Lower leg skin (tissue), 4 donors: ENCODE data around the gene JMJD6. TPM values are rescaled to one million over a fixed set of nuclear protein-coding genes. Genes with fewer than 3 reads are reported as not detected.

Source experiments
- DNase-seq, 2 donors: peaks; one replicate each; pipeline ENCODE4 v3.0.0-alpha.2; 2019; ENCODE audit warnings: low spot score in 2 of 2
- H3K4me3 ChIP-seq: fragments of 200-600 bp; sonication (generic); 2 replicates; pipeline ENCODE4 v1.5.1; 2017; ENCODE audit warnings: mild to moderate bottlenecking, low read depth; ENCODE audit not compliant: poor library complexity, severe bottlenecking
- CTCF ChIP-seq, 3 donors: fragments of 450-650 bp; IDR thresholded peaks; one replicate each; pipeline ENCODE4 v1.5.1; 2016; ENCODE audit warnings: antibody characterized with exemption in 3 of 3, mild to moderate bottlenecking in 3 of 3, moderate library complexity in 2 of 3
- POLR2A ChIP-seq, 2 donors: fragments of 450-650 bp; IDR thresholded peaks; one replicate each; pipeline ENCODE4 v1.6.1; 2016 to 2017; ENCODE audit warnings: antibody characterized with exemption in 2 of 2, mild to moderate bottlenecking in 1 of 2, moderate library complexity in 1 of 2
- WGBS, 2 donors: methylation state at CpG; one replicate each; pipeline ENCODE4 v1.1.5; 2018; 5-methylcytosine and 5-hydroxymethylcytosine counted together
- intact Hi-C: fragments of 100-400 bp; cut with DNase I; formaldehyde crosslinking; loops from one replicate; pipeline ENCODE4 v1.15.0; 2023; ENCODE audit warnings: low total_unique reads
- total RNA-seq, 4 donors: library from RNA; depleted of rRNA; stranded (reverse); fragments of >200 nt; gene quantifications; one replicate each; pipeline ENCODE4 v1.1.0, GENCODE V29; 2016

The JMJD6 gene
- total RNA-seq, 4 donors from 2014 or later = 16.1 to 28.8 (median 21.0) TPM

GRCh38 chr17:76696763-76697701 is 29.4 kb downstream of the JMJD6 start:
- DNase-seq = no peak
- 71 to 75% methylated on average over 25 of the region's 25 CpGs for WGBS, 2 donors
- TF ChIP-seq POLR2A (IDR thresholded peaks at IDR 0.05) (no peak), CTCF (IDR thresholded peaks at IDR 0.05) (no peak)
- H3K4me3 ChIP-seq = no peak overlapping the region
- intact Hi-C loops = no loop called here

- no peak overlapping the region for H3K4me3 ChIP-seq
- WGBS, 2 donors = 55 to 58% methylated on average over 16 of the region's 16 CpGs
- intact Hi-C loops = no loop called here
- no peak for TF ChIP-seq CTCF (IDR thresholded peaks at IDR 0.05)
- DNase-seq = no peak
These were observed 31.2 kb downstream of the JMJD6 start for GRCh38 chr17:76695059-76695831.

- no peak overlapping the region for H3K4me3 ChIP-seq
- intact Hi-C loops = no loop called here
- 92 to 95% methylated on average over 14 of the region's 14 CpGs for WGBS, 2 donors
- DNase-seq = no peak
- TF ChIP-seq CTCF (IDR thresholded peaks at IDR 0.05) (no peak), POLR2A (IDR thresholded peaks at IDR 0.05) (no peak)
These were observed 34.8 kb downstream of the JMJD6 start for GRCh38 chr17:76691379-76692191.

- intact Hi-C loops = no loop called here
- no peak overlapping the region for H3K4me3 ChIP-seq
These were observed 35.7 kb downstream of the JMJD6 start for GRCh38 chr17:76690596-76691280.

More at GRCh38 chr17:76690596-76691280, 35.7 kb downstream of the JMJD6 start:
- TF ChIP-seq CTCF (IDR thresholded peaks at IDR 0.05) (no peak), POLR2A (IDR thresholded peaks at IDR 0.05) (no peak)
- DNase-seq = no peak
- 85 to 86% methylated on average over 12 to 13 of the region's 13 CpGs for WGBS, 2 donors
